Measurements from ENCODE around the gene BMP7. TPM values are rescaled to one million over a fixed set of nuclear protein-coding genes. Genes with fewer than 3 reads are reported as not detected.
A peak's percentile ranks its signal among the peaks of the same experiment; 100 is the strongest.

BMP7 gene
- total and polyA plus RNA-seq, 2 of the 13 experiments (the other 11 are each of a cell fraction or from before 2014, with no cell fraction given): not detected

GRCh38 chr20:57166568-57167291, 99.7 kb downstream of the BMP7 start:
- 30% methylated on average over 18 of the region's 18 CpGs for WGBS (ENCODE audit: low lambda C conversion rate)
- Histone ChIP-seq H3K27ac (ENCODE audit: extremely low read length, insufficient read depth, low read length) (no peak overlapping the region), H3K9ac (ENCODE audit: insufficient read depth, low read depth, low read length) (no peak overlapping the region), H3K4me3 (replicated peaks in 1 of 3; ENCODE audit: insufficient read depth in 1 of 3, low read depth in 2 of 3, low read length in 3 of 3) (no peak overlapping the region), H3K4me2 (ENCODE audit: low read depth, low read length) (no peak overlapping the region), H3K79me2 (ENCODE audit: insufficient read depth, low read length) (no peaks in the 10 kb centered on the region), H3K27me3 (ENCODE audit: control insufficient read depth in 1 of 2, insufficient read depth in 2 of 2, low read length in 2 of 2) (peaks cover 2 to 27% of the 10 kb centered on the region in 2 experiments; a peak in 3 of 5 replicates), H4K20me1 (ENCODE audit: insufficient read depth, low read length) (no peaks in the 10 kb centered on the region), H3K9me3 (ENCODE audit: low read length) (no peaks in the 10 kb centered on the region), H2AFZ (ENCODE audit: low read length) (no peak overlapping the region), H3K4me1 (ENCODE audit: insufficient read depth, low read length) (no peaks in the 10 kb centered on the region), H3K36me3 (replicated peaks in 1 of 2; ENCODE audit: control insufficient read depth in 1 of 2, insufficient read depth in 2 of 2, low read length in 2 of 2) (no peaks in the 10 kb centered on the region)
- BruUV-seq (replicated peaks): no TSS peak
- no peak for FAIRE-seq
- TF ChIP-seq ZNF619 (CRISPR knock-in tag; IDR thresholded peaks at IDR 0.05): no peak
- TF ChIP-seq PHF21A (CRISPR knock-in tag; IDR thresholded peaks at IDR 0.05): no peak
- TF ChIP-seq ZNF646 (CRISPR knock-in tag; IDR thresholded peaks at IDR 0.05): no peak
- TF ChIP-seq DMTF1 (CRISPR knock-in tag; IDR thresholded peaks at IDR 0.05): no peak
- ATAC-seq: peak; percentile 20; the same call in 2 of the 3 replicates
- ChIA-PET POLR2A (no interaction called here), CTCF (ENCODE audit: low intra/inter-chr PET ratio, low total read pairs) (no interaction called here)
- in situ Hi-C loops (cut with HindIII; ENCODE audit: extremely low pct_ligation_motif_present, low pct_unique_long_range_greater_than_20kb) (no loop called here), intact Hi-C loops (cut with micrococcal nuclease; ENCODE audit: unreplicated experiment) (no loop called here)
- DNase-seq (ENCODE audit: low spot score): no peak
